ENCODE results near the gene KLF15. TPM values are rescaled to one million over a fixed set of nuclear protein-coding genes. Genes with fewer than 3 reads are reported as not detected.

Gene KLF15
- total and polyA plus RNA-seq, 2 of the 8 experiments (the other 6 are each of a cell fraction or from before 2014, with no cell fraction given), result 15.7 to 19.5 TPM

- Histone ChIP-seq H3K14ac (ENCODE audit: insufficient read length) (no peak overlapping the region), H2BK120ac (replicated peaks; ENCODE audit: low read depth, low read length) (no peak overlapping the region), H3K18ac (ENCODE audit: extremely low read depth, low read length) (no peak overlapping the region; the same call in 1 of the 2 replicates), H4K91ac (replicated peaks; ENCODE audit: insufficient read length, low read length) (no peak overlapping the region), H2BK15ac (ENCODE audit: low read length) (no peak overlapping the region), H3K79me1 (ENCODE audit: low read depth, low read length) (no peaks in the 10 kb centered on the region), H2AK5ac (ENCODE audit: low read depth, low read length) (no peak overlapping the region), H2BK12ac (ENCODE audit: low read depth, low read length) (no peak overlapping the region), H4K5ac (ENCODE audit: insufficient read length, low read depth, low read length) (no peak overlapping the region), H3K36me3 (ENCODE audit: control insufficient read depth in 2 of 4, insufficient read depth in 4 of 4, low read length in 3 of 4) (no peaks in the 10 kb centered on the region), H3K9ac (replicated peaks in 1 of 4; ENCODE audit: extremely low read depth in 1 of 4, low read depth in 3 of 4, low read length in 3 of 4) (no peak overlapping the region), H2BK20ac (ENCODE audit: low read length) (no peak overlapping the region), H3K23me2 (ENCODE audit: low read depth, low read length) (peaks cover 3% of the 10 kb centered on the region; the same call in 1 of the 2 replicates), H3K79me2 (ENCODE audit: control insufficient read depth in 1 of 2, insufficient read depth in 2 of 2, low read length in 2 of 2) (no peaks in the 10 kb centered on the region), H2BK5ac (ENCODE audit: low read depth, low read length) (no peak overlapping the region), H4K8ac (ENCODE audit: extremely low read depth, insufficient read depth, low read length) (no peak overlapping the region), H3K9me3 (ENCODE audit: insufficient read depth in 2 of 2, low read depth in 1 of 2, low read length in 1 of 2) (no peaks in the 10 kb centered on the region), H3K4me2 (ENCODE audit: insufficient read depth in 1 of 2, low read depth in 2 of 2, low read length in 2 of 2) (peak overlapping the region; percentile 63 to 81), H4K20me1 (replicated peaks in 1 of 2; ENCODE audit: control insufficient read depth in 1 of 2, insufficient read depth in 2 of 2, low read length in 2 of 2) (no peaks in the 10 kb centered on the region), H3K4me1 (replicated peaks in 1 of 4; ENCODE audit: control insufficient read depth in 3 of 4, insufficient read depth in 4 of 4, low read length in 3 of 4) (peaks cover 0 to 6% (median 2%) of the 10 kb centered on the region in 4 experiments; a peak in 3 of 7 replicates), H3K56ac (replicated peaks; ENCODE audit: insufficient read length, low read depth, low read length) (no peak overlapping the region), H3K27me3 (replicated peaks in 1 of 4; ENCODE audit: control insufficient read depth in 3 of 4, extremely low read depth in 1 of 4, insufficient read depth in 3 of 4, low read length in 3 of 4) (peaks cover 9 to 31% (median 29%) of the 10 kb centered on the region in 4 experiments), H3K4me3 (ENCODE audit: extremely low read depth in 1 of 4, insufficient read depth in 2 of 4, low read depth in 3 of 4, low read length in 4 of 4) (peak overlapping the region; percentile 5 to 58 (median 30); a peak in 6 of 8 replicates), H3K23ac (ENCODE audit: insufficient read length) (no peak overlapping the region), H2AFZ (ENCODE audit: low read length) (peak overlapping the region; percentile 48; the same call in 1 of the 2 replicates), H3K4ac (replicated peaks; ENCODE audit: insufficient read length, low read depth, low read length) (no peak overlapping the region), H3K27ac (ENCODE audit: low read depth, low read length) (no peak overlapping the region)
- WGBS, 2 experiments (ENCODE audit: extremely low coverage in 1 of 2, insufficient coverage in 1 of 2, insufficient read length in 1 of 2, insufficient replicate concordance in 2 of 2, low coverage in 1 of 2, low lambda C conversion rate in 2 of 2, missing lambda C conversion rate in 1 of 2), result 17% methylated on average over 9 of the region's 30 CpGs; no CpG with 5 or more reads in 1 of the 2 experiments
- CTCF ChIA-PET (ENCODE audit: partially characterized antibody), result interaction anchor here (0.7 to 3.1 kb wide), 11 partner anchors 14 to 320 kb away, joined by 3 to 11 read pairs (median 3); no protein-coding TSS in a partner anchor
- FAIRE-seq (no peak), DNase-seq (ENCODE audit: low read depth in 1 of 2, low spot score in 2 of 2) (no peak)
- TF ChIP-seq CHD2 (IDR thresholded peaks at IDR 0.05; ENCODE audit: low read length), result no peak
- peak; percentile 54 for TF ChIP-seq KDM4A (IDR thresholded peaks at IDR 0.05; ENCODE audit: low read depth, low read length, severe bottlenecking)
- TF ChIP-seq ZNF274 (IDR thresholded peaks at IDR 0.05; ENCODE audit: borderline replicate concordance, extremely low read depth, low read length), result no peak
- no peak for TF ChIP-seq POU5F1 (IDR thresholded peaks at IDR 0.05; ENCODE audit: low read depth, low read length)
- peak; percentile 71 for TF ChIP-seq ASH2L (IDR thresholded peaks at IDR 0.05; ENCODE audit: low read length)
- TF ChIP-seq TEAD4 (IDR thresholded peaks at IDR 0.05; ENCODE audit: low read depth, low read length), result peak; percentile 48
- TF ChIP-seq SIX5 (IDR thresholded peaks at IDR 0.05; ENCODE audit: low read depth, low read length), result no peak
- POLR2A ChIA-PET (ENCODE audit: partially characterized antibody), result interaction anchor here (1.8 to 2.3 kb wide), 2 partner anchors 10 to 55 kb away, joined by 3 to 7 read pairs; no protein-coding TSS in a partner anchor
Observed at GRCh38 chr3:126394977-126395321, 37.7 kb upstream of the KLF15 start.

All from H1 (cell line).